GM12878 (cell line): ENCODE data around the gene MPZL1. TPM values are rescaled to one million over a fixed set of nuclear protein-coding genes. Genes with fewer than 3 reads are reported as not detected.

Experiments used
- CBX5 ChIP-seq: sonication (generic); IDR thresholded peaks from 2 replicates; pipeline ENCODE4 v1.6.1; 2016; ENCODE audit warnings: low read depth, moderate library complexity, mild to moderate bottlenecking, inconsistent platforms
- CHD1 ChIP-seq: IDR thresholded peaks from 2 replicates; pipeline ENCODE4 v1.6.1; 2012; ENCODE audit warnings: low read depth, low read length, improper control_type of control experiment
- FOXK2 ChIP-seq: fragments of 450-650 bp; IDR thresholded peaks from 2 replicates; pipeline ENCODE4 v1.6.1; 2017; ENCODE audit warnings: mild to moderate bottlenecking, moderate library complexity
- GATAD2B ChIP-seq: fragments of 450-650 bp; conservative IDR thresholded peaks from 2 replicates; pipeline ENCODE4 v1.6.1; 2017; ENCODE audit warnings: low read depth, mild to moderate bottlenecking, moderate library complexity
- MTA2 ChIP-seq: fragments of 450-650 bp; IDR thresholded peaks from 2 replicates; pipeline ENCODE4 v1.6.1; 2016; ENCODE audit warnings: low read depth, mild to moderate bottlenecking, moderate library complexity
- PML ChIP-seq: IDR thresholded peaks from 2 replicates; pipeline ENCODE4 v1.6.1; 2012; ENCODE audit warnings: low read length, inconsistent platforms
- polyA plus RNA-seq, 11 experiments: library from polyadenylated mRNA; depleted of rRNA in 4 of 11; unstranded in 6 of 11; stranded (reverse) in 5 of 11; fragments of >200 nt; fragmentation: Nextera tagmentation in 4 of 11; fragmentation: Illumina TruSeq in 1 of 11; extraction: Ambion mirVana in 4 of 11; extraction: Trizol in 1 of 11; gene quantifications; 1 replicate in 1 of 11; 2 replicates in 10 of 11; pipeline versions ENCODE4 v1.2.1 to v1.2.3, GENCODE V29; 2011 to 2016; ENCODE audit warnings: inconsistent platforms in 2 of 11, missing spikeins in 2 of 11, low read depth in 1 of 11
- total RNA-seq, 4 experiments: library from RNA; depleted of rRNA in 3 of 4; stranded (reverse); fragments of >200 nt in 3 of 4; fragmentation: Illumina TruSeq in 1 of 4; extraction: Trizol in 1 of 4; gene quantifications; 2 replicates each; pipeline versions ENCODE4 v1.2.1 to v1.2.3, GENCODE V29; 2013 to 2021
- TF ChIP-seq, protein P1 (sequence below): fragments of 450-650 bp; IDR thresholded peaks from 2 replicates; pipeline ENCODE4 v1.6.1; 2017; ENCODE audit warnings: mild to moderate bottlenecking, moderate library complexity
- TF ChIP-seq, protein P2 (sequence below): fragments of 450-650 bp; IDR thresholded peaks from 2 replicates; pipeline ENCODE4 v1.6.1; 2017; ENCODE audit warnings: borderline replicate concordance
- TF ChIP-seq, protein P3 (sequence below): fragments of 450-650 bp; formaldehyde crosslinking; IDR thresholded peaks from 2 replicates; pipeline ENCODE4 v1.4.0; 2022; ENCODE audit warnings: mild to moderate bottlenecking, moderate library complexity
- TF ChIP-seq, protein P4 (sequence below): fragments of 450-650 bp; conservative IDR thresholded peaks from 2 replicates; pipeline ENCODE4 v1.6.1; 2017; ENCODE audit warnings: mild to moderate bottlenecking, moderate library complexity
- TF ChIP-seq, protein P5 (sequence below): fragments of 450-650 bp; IDR thresholded peaks from 2 replicates; pipeline ENCODE4 v1.6.1; 2018; ENCODE audit warnings: borderline replicate concordance, mild to moderate bottlenecking; ENCODE audit not compliant: partially characterized antibody

Gene MPZL1
- total and polyA plus RNA-seq, 10 of the 15 experiments (the other 5 are each of a cell fraction or from before 2014, with no cell fraction given): 9.8 to 60.9 (median 45.9) TPM

DNA sequence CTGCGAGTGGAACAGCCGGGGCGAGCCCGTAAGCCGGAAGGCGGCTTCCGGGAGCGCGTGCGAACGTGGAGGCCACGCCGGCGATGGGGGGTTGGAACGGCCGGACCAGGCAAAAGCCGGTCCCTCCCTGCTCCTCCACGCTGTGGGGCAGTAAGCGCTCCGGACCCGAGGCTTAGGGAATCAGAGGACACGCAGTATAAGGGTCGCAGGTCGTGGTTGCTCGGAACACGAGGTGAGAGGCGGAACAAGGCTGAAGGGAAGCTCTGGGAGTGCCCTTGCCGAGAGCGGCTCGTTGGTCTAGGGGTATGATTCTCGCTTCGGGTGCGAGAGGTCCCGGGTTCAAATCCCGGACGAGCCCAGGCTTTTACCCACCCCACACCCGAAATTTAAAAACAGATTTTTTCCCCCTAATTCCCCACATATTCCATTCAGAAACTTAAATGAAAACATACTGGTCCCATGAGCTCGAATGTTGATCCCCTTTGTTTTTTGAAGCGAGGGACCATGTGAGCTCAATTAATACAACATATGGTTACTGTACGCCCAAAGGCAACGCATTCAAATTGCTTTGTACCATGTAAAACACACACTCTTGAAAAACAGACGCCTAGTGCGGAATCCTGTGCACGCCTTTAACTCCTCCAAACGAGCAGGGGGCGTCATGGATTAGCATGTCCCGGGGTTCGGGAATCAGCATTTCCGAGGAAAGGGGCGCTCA is 7.2 kb upstream of the MPZL1 start (continued):
- TF ChIP-seq, protein P1, sequence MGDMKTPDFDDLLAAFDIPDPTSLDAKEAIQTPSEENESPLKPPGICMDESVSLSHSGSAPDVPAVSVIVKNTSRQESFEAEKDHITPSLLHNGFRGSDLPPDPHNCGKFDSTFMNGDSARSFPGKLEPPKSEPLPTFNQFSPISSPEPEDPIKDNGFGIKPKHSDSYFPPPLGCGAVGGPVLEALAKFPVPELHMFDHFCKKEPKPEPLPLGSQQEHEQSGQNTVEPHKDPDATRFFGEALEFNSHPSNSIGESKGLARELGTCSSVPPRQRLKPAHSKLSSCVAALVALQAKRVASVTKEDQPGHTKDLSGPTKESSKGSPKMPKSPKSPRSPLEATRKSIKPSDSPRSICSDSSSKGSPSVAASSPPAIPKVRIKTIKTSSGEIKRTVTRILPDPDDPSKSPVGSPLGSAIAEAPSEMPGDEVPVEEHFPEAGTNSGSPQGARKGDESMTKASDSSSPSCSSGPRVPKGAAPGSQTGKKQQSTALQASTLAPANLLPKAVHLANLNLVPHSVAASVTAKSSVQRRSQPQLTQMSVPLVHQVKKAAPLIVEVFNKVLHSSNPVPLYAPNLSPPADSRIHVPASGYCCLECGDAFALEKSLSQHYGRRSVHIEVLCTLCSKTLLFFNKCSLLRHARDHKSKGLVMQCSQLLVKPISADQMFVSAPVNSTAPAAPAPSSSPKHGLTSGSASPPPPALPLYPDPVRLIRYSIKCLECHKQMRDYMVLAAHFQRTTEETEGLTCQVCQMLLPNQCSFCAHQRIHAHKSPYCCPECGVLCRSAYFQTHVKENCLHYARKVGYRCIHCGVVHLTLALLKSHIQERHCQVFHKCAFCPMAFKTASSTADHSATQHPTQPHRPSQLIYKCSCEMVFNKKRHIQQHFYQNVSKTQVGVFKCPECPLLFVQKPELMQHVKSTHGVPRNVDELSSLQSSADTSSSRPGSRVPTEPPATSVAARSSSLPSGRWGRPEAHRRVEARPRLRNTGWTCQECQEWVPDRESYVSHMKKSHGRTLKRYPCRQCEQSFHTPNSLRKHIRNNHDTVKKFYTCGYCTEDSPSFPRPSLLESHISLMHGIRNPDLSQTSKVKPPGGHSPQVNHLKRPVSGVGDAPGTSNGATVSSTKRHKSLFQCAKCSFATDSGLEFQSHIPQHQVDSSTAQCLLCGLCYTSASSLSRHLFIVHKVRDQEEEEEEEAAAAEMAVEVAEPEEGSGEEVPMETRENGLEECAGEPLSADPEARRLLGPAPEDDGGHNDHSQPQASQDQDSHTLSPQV: no peak
- TF ChIP-seq GATAD2B (peak; percentile 96), CHD1 (no peak), PML (peak; percentile 71; the same call in 1 of the 2 replicates), CBX5 (peak; percentile 65; the same call in 1 of the 2 replicates), MTA2 (no peak; the same call in 1 of the 2 replicates), FOXK2 (no peak)
- TF ChIP-seq, protein P2, sequence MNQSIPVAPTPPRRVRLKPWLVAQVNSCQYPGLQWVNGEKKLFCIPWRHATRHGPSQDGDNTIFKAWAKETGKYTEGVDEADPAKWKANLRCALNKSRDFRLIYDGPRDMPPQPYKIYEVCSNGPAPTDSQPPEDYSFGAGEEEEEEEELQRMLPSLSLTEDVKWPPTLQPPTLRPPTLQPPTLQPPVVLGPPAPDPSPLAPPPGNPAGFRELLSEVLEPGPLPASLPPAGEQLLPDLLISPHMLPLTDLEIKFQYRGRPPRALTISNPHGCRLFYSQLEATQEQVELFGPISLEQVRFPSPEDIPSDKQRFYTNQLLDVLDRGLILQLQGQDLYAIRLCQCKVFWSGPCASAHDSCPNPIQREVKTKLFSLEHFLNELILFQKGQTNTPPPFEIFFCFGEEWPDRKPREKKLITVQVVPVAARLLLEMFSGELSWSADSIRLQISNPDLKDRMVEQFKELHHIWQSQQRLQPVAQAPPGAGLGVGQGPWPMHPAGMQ: no peak
- TF ChIP-seq, protein P3, sequence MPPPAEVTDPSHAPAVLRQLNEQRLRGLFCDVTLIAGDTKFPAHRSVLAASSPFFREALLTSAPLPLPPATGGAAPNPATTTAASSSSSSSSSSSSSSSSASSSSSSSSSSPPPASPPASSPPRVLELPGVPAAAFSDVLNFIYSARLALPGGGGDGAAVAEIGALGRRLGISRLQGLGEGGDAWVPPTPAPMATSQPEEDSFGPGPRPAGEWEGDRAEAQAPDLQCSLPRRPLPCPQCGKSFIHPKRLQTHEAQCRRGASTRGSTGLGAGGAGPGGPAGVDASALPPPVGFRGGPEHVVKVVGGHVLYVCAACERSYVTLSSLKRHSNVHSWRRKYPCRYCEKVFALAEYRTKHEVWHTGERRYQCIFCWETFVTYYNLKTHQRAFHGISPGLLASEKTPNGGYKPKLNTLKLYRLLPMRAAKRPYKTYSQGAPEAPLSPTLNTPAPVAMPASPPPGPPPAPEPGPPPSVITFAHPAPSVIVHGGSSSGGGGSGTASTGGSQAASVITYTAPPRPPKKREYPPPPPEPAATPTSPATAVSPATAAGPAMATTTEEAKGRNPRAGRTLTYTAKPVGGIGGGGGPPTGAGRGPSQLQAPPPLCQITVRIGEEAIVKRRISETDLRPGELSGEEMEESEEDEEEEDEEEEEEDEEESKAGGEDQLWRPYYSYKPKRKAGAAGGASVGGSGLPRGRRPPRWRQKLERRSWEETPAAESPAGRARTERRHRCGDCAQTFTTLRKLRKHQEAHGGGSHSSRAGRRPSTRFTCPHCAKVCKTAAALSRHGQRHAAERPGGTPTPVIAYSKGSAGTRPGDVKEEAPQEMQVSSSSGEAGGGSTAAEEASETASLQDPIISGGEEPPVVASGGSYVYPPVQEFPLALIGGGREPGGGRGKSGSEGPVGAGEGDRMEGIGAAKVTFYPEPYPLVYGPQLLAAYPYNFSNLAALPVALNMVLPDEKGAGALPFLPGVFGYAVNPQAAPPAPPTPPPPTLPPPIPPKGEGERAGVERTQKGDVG (CRISPR knock-in tag): no peak
- TF ChIP-seq, protein P4, sequence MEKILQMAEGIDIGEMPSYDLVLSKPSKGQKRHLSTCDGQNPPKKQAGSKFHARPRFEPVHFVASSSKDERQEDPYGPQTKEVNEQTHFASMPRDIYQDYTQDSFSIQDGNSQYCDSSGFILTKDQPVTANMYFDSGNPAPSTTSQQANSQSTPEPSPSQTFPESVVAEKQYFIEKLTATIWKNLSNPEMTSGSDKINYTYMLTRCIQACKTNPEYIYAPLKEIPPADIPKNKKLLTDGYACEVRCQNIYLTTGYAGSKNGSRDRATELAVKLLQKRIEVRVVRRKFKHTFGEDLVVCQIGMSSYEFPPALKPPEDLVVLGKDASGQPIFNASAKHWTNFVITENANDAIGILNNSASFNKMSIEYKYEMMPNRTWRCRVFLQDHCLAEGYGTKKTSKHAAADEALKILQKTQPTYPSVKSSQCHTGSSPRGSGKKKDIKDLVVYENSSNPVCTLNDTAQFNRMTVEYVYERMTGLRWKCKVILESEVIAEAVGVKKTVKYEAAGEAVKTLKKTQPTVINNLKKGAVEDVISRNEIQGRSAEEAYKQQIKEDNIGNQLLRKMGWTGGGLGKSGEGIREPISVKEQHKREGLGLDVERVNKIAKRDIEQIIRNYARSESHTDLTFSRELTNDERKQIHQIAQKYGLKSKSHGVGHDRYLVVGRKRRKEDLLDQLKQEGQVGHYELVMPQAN: no peak; the same call in none of the 2 replicates
- TF ChIP-seq, protein P5, sequence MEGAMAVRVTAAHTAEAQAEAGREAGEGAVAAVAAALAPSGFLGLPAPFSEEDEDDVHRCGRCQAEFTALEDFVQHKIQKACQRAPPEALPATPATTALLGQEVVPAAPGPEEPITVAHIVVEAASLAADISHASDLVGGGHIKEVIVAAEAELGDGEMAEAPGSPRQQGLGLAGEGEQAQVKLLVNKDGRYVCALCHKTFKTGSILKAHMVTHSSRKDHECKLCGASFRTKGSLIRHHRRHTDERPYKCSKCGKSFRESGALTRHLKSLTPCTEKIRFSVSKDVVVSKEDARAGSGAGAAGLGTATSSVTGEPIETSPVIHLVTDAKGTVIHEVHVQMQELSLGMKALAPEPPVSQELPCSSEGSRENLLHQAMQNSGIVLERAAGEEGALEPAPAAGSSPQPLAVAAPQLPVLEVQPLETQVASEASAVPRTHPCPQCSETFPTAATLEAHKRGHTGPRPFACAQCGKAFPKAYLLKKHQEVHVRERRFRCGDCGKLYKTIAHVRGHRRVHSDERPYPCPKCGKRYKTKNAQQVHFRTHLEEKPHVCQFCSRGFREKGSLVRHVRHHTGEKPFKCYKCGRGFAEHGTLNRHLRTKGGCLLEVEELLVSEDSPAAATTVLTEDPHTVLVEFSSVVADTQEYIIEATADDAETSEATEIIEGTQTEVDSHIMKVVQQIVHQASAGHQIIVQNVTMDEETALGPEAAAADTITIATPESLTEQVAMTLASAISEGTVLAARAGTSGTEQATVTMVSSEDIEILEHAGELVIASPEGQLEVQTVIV: peak; percentile 67
